ENCODE data around the gene ARAP1. TPM values are rescaled to one million over a fixed set of nuclear protein-coding genes. Genes with fewer than 3 reads are reported as not detected.

ARAP1 gene
- total RNA-seq, 1 experiment from 2014 or later: 66.1 TPM

- intact Hi-C loops (cut with micrococcal nuclease; ENCODE audit: unreplicated experiment): no loop called here
Observed at GRCh38 chr11:72671152-72672099, 80.8 kb downstream of the ARAP1 start.

GRCh38 chr11:72670041-72670440, 82.2 kb downstream of the ARAP1 start:
- Histone ChIP-seq H3K9me3 (ENCODE audit: low read depth, low read length, poor library complexity, severe bottlenecking) (peaks cover 5% of the 10 kb centered on the region), H3K27ac (ENCODE audit: low read depth, low read length, poor library complexity, severe bottlenecking) (no peak overlapping the region), H3K36me3 (ENCODE audit: insufficient read depth, low read length, poor library complexity, severe bottlenecking) (no peaks in the 10 kb centered on the region), H3K4me3 (ENCODE audit: low read depth, low read length, poor library complexity, severe bottlenecking) (no peak overlapping the region), H3K27me3 (replicated peaks; ENCODE audit: insufficient read depth, low read depth, low read length, poor library complexity) (peaks cover 11% of the 10 kb centered on the region), H3K4me1 (ENCODE audit: insufficient read depth, low read length, poor library complexity, severe bottlenecking) (peaks cover 3% of the 10 kb centered on the region)
- TF ChIP-seq CTCF (conservative IDR thresholded peaks at IDR 0.05; ENCODE audit: low read depth, low read length) (no peak), EZH2 (IDR thresholded peaks at IDR 0.05; ENCODE audit: borderline replicate concordance, low read depth, low read length, poor library complexity, severe bottlenecking) (no peak)
- BruUV-seq (replicated peaks): no TSS peak
- ChIA-PET POLR2A (ENCODE audit: low non-redundant PET) (no interaction called here), CTCF (no interaction called here)
- DNase-seq (ENCODE audit: low spot score): no peak
- intact Hi-C loops (cut with micrococcal nuclease; ENCODE audit: unreplicated experiment): no loop called here

More at GRCh38 chr11:72671152-72672099, 80.8 kb downstream of the ARAP1 start:
- DNase-seq (ENCODE audit: low spot score): no peak
- peaks cover 19% of the 10 kb centered on the region for H3K27me3 ChIP-seq (replicated peaks; ENCODE audit: insufficient read depth, low read depth, low read length, poor library complexity)
- peaks cover 3% of the 10 kb centered on the region for H3K4me1 ChIP-seq (ENCODE audit: insufficient read depth, low read length, poor library complexity, severe bottlenecking)
- ChIA-PET POLR2A (ENCODE audit: low non-redundant PET) (no interaction called here), CTCF (no interaction called here)
- no TSS peak for BruUV-seq (replicated peaks)
- no peaks in the 10 kb centered on the region for H3K36me3 ChIP-seq (ENCODE audit: insufficient read depth, low read length, poor library complexity, severe bottlenecking)
- H3K27ac ChIP-seq (ENCODE audit: low read depth, low read length, poor library complexity, severe bottlenecking): no peak overlapping the region
- no peak for TF ChIP-seq EZH2 (IDR thresholded peaks at IDR 0.05; ENCODE audit: borderline replicate concordance, low read depth, low read length, poor library complexity, severe bottlenecking)
- no peak for TF ChIP-seq CTCF (conservative IDR thresholded peaks at IDR 0.05; ENCODE audit: low read depth, low read length)
- H3K4me3 ChIP-seq (ENCODE audit: low read depth, low read length, poor library complexity, severe bottlenecking): no peak overlapping the region
- H3K9me3 ChIP-seq (ENCODE audit: low read depth, low read length, poor library complexity, severe bottlenecking): peaks cover 5% of the 10 kb centered on the region

GRCh38 chr11:72669527-72669926, 82.7 kb downstream of the ARAP1 start:
- Histone ChIP-seq H3K9me3 (ENCODE audit: low read depth, low read length, poor library complexity, severe bottlenecking) (peaks cover 5% of the 10 kb centered on the region), H3K27me3 (replicated peaks; ENCODE audit: insufficient read depth, low read depth, low read length, poor library complexity) (peaks cover 11% of the 10 kb centered on the region), H3K36me3 (ENCODE audit: insufficient read depth, low read length, poor library complexity, severe bottlenecking) (no peaks in the 10 kb centered on the region), H3K4me1 (ENCODE audit: insufficient read depth, low read length, poor library complexity, severe bottlenecking) (peaks cover 3% of the 10 kb centered on the region), H3K27ac (ENCODE audit: low read depth, low read length, poor library complexity, severe bottlenecking) (no peak overlapping the region), H3K4me3 (ENCODE audit: low read depth, low read length, poor library complexity, severe bottlenecking) (no peak overlapping the region)
- BruUV-seq (replicated peaks): no TSS peak
- DNase-seq (ENCODE audit: low spot score): no peak
- ChIA-PET CTCF (no interaction called here), POLR2A (ENCODE audit: low non-redundant PET) (no interaction called here)
- intact Hi-C loops (cut with micrococcal nuclease; ENCODE audit: unreplicated experiment): no loop called here
- TF ChIP-seq EZH2 (IDR thresholded peaks at IDR 0.05; ENCODE audit: borderline replicate concordance, low read depth, low read length, poor library complexity, severe bottlenecking) (no peak), CTCF (conservative IDR thresholded peaks at IDR 0.05; ENCODE audit: low read depth, low read length) (no peak)

Measured in A673 (cell line).